CD4-positive, alpha-beta T cell treated with Interferon gamma for 1 hour (primary cell): ENCODE results near the gene SGCG.
"Not testable (repeated sequence)": the region's sequence is repeated elsewhere in the genome, so short reads cannot be mapped to it uniquely, and the experiment has no call there.

Experiments used
- DNase-seq: peaks from one replicate; pipeline ENCODE4 v3.0.0-alpha.2; 2020

Gene SGCG

DNA sequence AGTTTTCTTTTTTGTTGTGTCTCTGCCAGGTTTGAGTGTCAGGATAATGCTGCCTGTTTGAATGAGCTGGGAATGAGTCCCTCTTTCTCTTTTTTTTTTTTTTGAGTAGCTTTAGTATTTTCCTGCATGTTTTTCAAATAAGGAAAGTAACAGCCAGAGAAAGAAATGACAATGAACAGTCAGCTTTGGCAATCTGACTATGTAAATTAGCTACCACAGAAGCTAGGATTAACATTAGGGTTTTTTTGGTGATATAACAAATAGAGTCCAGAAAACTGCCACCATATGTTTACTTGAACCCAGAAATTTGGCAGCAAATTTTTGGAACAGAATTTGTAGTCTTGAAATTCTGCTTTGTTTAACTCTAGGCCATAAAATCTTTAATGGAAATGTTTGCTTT lies 50.5 kb downstream of the SGCG start:
- no peak for DNase-seq

DNA sequence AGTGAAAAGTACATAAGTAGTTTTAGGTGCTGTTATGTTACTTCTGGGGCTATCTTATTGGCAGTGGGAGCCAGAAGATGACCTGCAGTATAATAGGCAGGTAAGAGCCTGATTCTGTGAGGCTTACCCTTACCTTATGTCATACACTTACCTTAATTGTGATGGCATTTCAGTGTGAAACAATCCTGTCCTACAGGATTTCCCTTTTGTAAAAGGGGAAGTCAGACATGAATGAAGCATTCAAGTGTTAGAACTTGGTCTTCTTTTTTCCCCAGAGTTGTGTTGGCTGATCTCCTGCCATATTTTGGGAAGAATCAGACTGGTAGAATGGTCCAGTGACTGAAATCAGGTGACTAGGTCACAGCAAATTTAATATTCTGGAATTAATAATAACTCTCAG lies 55.2 kb downstream of the SGCG start:
- no peak for DNase-seq

- no peak for DNase-seq
Observed at GRCh38 chr13:23243066-23243465, 62.3 kb downstream of the SGCG start.

DNA sequence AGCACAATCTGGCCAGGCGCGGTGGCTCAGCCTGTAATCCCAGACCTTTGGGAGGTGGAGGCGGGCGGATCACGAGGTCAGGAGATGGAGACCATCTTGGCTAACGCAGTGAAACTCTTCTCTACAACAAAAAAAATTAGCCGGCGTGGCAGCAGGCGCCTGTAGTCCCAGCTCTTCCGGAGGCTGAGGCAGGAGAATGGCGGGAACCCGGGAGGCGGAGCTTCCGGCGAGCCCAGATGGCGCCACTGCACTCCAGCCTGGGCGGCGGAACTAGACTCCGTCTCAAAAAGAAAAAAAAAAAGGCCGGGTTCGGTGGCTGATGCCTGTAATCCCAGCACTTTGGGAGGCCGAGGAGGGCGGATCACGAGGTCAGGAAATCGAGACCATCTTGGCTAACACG lies 67.6 kb downstream of the SGCG start:
- not testable (repeated sequence) for DNase-seq

- DNase-seq: no peak
Observed at GRCh38 chr13:23254506-23254905, 73.7 kb downstream of the SGCG start.

GRCh38 chr13:23267571-23267970 lies 86.8 kb downstream of the SGCG start:
- DNase-seq: no peak

DNA sequence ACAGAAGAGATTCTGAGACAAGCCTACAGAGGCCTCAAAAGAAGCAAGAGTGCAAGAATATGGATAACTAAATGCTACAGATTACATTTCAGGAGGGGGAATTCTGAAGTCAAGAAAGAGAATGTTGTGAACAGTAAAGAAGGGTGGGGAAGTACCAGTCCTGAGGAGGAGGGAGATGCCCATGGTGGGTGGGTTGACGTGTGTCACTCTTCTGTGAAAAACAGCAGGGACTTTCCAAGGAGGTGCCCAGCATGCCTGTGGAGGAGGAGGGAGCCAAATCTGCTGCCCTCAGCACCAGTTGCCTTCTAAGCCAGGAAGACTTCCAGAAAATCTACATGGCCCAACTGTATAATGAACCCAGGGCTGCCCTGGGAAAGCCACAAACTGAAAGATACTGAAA lies 87.7 kb downstream of the SGCG start:
- no peak for DNase-seq

DNA sequence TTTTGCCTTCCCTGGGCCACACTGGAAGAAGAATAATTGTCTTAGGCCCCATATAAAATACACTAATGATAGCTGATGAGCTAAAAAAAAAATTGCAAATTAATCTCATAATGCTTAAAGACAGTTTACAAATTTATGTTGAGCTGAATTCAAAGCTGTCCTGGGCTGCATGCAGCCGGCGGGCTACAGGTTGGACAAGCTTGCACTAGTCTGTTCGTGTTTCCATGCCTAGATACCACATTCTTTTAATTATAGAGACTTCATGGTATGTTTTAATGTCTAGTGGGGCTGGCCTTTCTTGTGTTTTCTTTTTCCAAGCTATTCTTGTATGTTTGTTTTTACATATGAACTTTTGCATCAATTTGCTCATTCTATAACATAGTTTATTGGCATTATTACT lies 90.6 kb downstream of the SGCG start:
- DNase-seq: no peak

GRCh38 chr13:23273498-23273897 lies 92.7 kb downstream of the SGCG start:
- no peak for DNase-seq

DNA sequence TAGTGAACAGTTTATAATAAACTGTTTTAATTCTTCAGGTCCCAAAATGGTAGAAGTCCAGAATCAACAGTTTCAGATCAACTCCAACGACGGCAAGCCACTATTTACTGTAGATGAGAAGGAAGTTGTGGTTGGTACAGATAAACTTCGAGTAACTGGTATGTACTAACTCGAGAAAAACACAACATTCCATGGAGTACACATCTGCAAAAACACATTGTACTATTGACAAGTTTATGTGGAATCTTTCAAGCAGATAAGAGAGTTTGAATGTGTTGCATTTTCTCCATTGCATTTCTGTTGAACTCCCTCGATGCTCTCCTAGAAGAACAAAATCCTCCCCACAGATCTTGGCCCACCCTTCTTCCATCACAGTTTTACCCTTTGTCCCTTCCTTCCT lies 98.5 kb downstream of the SGCG start:
- no peak for DNase-seq

DNA sequence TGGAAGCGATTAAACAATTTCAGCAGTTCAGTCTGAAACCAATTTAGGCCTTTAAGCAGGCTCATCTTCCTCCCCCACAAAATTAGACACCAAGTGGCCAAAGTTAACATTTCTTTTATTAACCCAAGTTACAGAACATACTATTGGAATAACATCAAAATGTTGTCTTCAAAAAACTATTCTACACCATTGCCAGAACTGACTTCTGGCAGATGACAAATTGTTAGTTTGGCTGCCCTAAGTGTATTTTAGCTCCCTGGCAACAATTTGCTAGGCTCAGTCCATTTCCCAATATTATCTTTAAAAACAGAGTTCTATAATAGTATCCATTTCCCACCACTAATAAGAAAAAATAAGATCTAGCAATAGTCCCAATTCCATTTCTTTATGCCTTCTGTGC lies 107.8 kb downstream of the SGCG start:
- no peak for DNase-seq

DNA sequence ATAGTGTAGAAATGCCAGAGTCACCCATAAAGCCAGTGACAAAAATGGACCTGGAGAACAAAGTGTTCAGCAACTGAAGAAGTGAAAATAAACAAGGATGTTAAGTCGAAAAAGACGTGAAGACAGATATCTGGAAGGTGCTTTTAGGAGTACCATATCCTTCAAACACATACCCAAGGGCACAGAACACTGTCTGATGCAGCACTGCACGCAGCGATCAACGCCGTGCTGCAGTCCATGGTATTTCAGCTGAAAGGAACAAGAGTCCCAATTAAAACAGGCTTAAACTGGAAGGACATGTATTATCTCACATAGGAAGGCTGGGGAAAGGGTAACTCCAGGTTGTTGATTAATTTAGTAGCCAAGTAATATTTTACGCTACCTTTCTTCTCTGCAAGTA lies 108.2 kb downstream of the SGCG start:
- DNase-seq: no peak

- no peak for DNase-seq
Observed at GRCh38 chr13:23289917-23290357, 109.2 kb downstream of the SGCG start.

DNA sequence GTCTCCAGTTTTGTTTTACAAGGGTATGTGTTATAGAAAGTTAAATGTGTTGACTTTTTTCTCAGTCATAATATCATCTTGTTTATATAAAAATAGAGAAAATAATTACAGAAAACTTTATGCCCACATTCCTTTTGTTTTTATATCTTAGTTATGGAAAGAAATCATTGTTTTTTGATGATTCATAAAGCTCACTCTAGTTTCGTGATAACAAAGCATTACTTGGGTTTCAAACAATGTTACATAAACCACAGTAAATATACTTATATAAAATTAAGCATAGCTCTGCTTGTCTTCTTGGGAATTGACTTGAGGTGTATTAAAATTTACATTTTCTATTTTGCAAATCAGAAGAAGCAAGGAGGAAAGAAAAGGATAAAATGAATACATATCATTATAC lies 111.8 kb downstream of the SGCG start:
- no peak for DNase-seq

- DNase-seq: not testable (repeated sequence)
Observed at GRCh38 chr13:23314837-23315236, 134.1 kb downstream of the SGCG start.

- no peak for DNase-seq
Observed at GRCh38 chr13:23319883-23320224, 139.1 kb downstream of the SGCG start.

DNA sequence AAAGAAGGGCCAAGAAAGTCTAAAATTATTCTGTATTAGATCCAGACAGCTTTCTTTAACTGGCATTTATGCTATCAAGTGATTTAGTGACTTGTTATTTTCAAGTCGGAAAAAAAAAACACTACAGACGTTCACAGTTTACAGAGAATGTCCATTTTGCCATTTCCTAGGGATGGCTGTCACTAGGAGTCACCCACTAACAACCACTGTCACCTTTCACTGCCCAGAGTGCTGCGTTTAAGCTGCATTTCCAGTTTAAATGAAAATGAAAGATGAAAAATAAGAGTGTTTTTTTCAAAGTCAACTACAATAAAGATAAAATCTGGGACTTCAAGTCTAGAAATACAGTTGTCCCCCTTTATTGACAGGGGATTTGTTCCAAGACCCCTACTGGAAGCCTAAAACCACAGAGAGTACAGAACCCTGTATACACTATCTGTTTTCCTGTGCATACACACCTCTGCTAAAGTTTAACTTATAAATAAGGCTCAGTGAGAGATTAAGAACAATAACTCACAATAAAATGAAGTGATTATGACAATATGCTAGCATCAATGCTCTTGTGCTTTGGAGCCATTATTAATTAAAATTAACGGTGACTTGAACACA lies 140.3 kb downstream of the SGCG start:
- no peak for DNase-seq

- no peak for DNase-seq
Observed at GRCh38 chr13:23321535-23322241, 140.9 kb downstream of the SGCG start.

GRCh38 chr13:23322353-23323336 lies 141.9 kb downstream of the SGCG start:
- DNase-seq: no peak

DNA sequence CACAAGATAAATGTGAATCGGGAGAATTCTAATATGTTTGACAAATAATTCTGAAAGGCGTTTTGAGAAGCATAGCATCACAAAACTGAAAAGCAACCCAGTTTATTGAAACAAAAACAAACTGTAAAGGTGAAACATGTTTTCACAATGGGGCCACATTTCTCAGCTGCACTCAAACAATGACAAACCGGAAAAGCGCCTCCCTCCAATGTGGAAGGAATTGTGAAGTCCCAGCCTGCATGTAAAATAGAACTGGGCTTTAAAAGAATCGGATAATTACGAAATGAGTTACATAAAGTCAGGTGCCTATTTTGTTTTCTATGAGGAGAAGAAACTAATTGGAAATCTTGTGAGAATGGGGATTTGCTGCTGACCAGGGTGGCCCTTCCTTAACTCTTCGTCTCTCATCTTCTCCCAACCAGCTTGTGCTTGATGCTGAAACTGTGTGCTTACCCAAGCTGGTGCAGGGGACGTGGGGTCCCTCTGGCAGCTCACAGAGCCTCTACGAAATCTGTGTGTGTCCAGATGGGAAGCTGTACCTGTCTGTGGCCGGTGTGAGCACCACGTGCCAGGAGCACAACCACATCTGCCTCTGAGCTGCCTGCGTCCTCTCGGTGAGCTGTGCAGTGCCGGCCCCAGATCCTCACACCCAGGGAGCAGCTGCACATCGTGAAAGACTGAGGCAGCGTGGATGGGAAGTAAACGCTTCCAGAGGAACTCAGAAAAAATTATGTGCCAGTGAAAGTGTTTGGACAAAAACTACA lies 143.3 kb downstream of the SGCG start:
- DNase-seq: no peak

DNA sequence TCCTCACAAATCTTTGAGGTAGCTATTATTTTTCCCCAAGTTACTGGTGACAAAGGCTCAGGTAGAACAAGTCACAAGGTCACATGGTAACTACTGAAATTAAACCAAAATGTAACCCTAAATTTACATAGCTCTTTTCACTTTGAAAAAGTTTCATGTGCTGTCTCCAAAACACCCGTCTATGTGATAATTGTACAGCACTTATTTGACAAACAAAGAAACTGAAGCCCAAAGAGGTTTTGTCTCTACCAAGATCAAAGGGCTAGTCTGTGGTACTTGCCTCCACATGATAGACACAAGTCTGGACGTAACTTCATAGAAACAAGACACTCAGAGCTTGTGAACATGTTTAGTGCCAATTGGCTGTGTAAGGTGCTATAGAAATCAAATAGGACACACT lies 144.4 kb downstream of the SGCG start:
- no peak for DNase-seq

DNA sequence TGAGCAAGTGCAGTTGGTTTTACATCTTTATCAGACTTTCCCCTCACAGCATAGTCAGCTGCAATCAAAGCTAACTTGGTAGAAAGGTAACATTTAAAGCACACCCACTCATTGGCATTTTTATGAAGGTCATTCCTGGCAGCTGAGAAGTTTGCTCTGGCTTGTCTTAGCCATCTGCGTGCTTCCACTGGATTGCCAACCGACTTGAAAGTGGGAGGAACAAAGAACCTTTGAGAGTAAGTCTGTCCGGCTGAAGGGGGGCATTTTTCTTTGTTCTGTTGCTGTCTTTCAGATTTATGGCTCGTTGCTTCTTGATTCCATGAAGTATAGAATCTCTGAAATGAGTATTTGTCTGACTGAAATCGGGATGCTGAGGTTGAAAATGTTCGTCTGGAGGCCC lies 149.6 kb downstream of the SGCG start:
- no peak for DNase-seq

- DNase-seq: no peak
Observed at GRCh38 chr13:23339225-23339624, 158.4 kb downstream of the SGCG start.
